ENCODE measurements around the gene TCAF2.
A peak's percentile ranks its signal among the peaks of the same experiment; 100 is the strongest.
"Not testable (repeated sequence)": the region's sequence is repeated elsewhere in the genome, so short reads cannot be mapped to it uniquely, and the experiment has no call there.

Gene TCAF2

GRCh38 chr7:143620646-143621045 is at the start of gene TCAF2:
TSS of gene TCAF2 (plus strand) at chr7:143620974.
- H3K4me3 Mint-ChIP-seq, result peak within 1 kb of the TSS; percentile 35
- not testable (repeated sequence) for H3K4me1 Mint-ChIP-seq (ENCODE audit: low read depth); H3K27ac Mint-ChIP-seq; H3K27me3 Mint-ChIP-seq; H3K9me3 Mint-ChIP-seq; H3K36me3 Mint-ChIP-seq (ENCODE audit: low read depth)
- peak; percentile 81 for DNase-seq

- not testable (repeated sequence) for H3K4me1 Mint-ChIP-seq (ENCODE audit: low read depth); H3K4me3 Mint-ChIP-seq; H3K27ac Mint-ChIP-seq; H3K9me3 Mint-ChIP-seq; H3K36me3 Mint-ChIP-seq (ENCODE audit: low read depth); H3K27me3 Mint-ChIP-seq; DNase-seq
Measured at GRCh38 chr7:143571501-143571900, 49.3 kb upstream of the TCAF2 start, which contains the start of gene CTAGE15. TSS of gene CTAGE15 (plus strand) at chr7:143571801. CDS start at chr7:143571818, 17 bp downstream.

GRCh38 chr7:143588183-143588582 is 32.6 kb upstream of the TCAF2 start:
- not testable (repeated sequence) for H3K4me1 Mint-ChIP-seq (ENCODE audit: low read depth); H3K9me3 Mint-ChIP-seq; DNase-seq; H3K4me3 Mint-ChIP-seq; H3K36me3 Mint-ChIP-seq (ENCODE audit: low read depth); H3K27ac Mint-ChIP-seq; H3K27me3 Mint-ChIP-seq

- not testable (repeated sequence) for H3K27ac Mint-ChIP-seq; DNase-seq; H3K4me1 Mint-ChIP-seq (ENCODE audit: low read depth); H3K4me3 Mint-ChIP-seq; H3K36me3 Mint-ChIP-seq (ENCODE audit: low read depth); H3K27me3 Mint-ChIP-seq; H3K9me3 Mint-ChIP-seq
Measured at GRCh38 chr7:143589897-143590296, 30.9 kb upstream of the TCAF2 start.

- H3K9me3 Mint-ChIP-seq; H3K27me3 Mint-ChIP-seq; H3K36me3 Mint-ChIP-seq (ENCODE audit: low read depth); H3K4me3 Mint-ChIP-seq; H3K4me1 Mint-ChIP-seq (ENCODE audit: low read depth); DNase-seq; H3K27ac Mint-ChIP-seq: not testable (repeated sequence)
Measured at GRCh38 chr7:143598086-143598485, 22.7 kb upstream of the TCAF2 start.

- not testable (repeated sequence) for H3K36me3 Mint-ChIP-seq (ENCODE audit: low read depth); DNase-seq; H3K4me3 Mint-ChIP-seq; H3K27me3 Mint-ChIP-seq; H3K27ac Mint-ChIP-seq; H3K9me3 Mint-ChIP-seq; H3K4me1 Mint-ChIP-seq (ENCODE audit: low read depth)
Measured at GRCh38 chr7:143603549-143603948, 17.2 kb upstream of the TCAF2 start.

- not testable (repeated sequence) for H3K27me3 Mint-ChIP-seq; H3K4me1 Mint-ChIP-seq (ENCODE audit: low read depth); DNase-seq; H3K4me3 Mint-ChIP-seq; H3K9me3 Mint-ChIP-seq; H3K27ac Mint-ChIP-seq; H3K36me3 Mint-ChIP-seq (ENCODE audit: low read depth)
Measured at GRCh38 chr7:143606088-143606487, 14.7 kb upstream of the TCAF2 start.

- not testable (repeated sequence) for DNase-seq; H3K4me1 Mint-ChIP-seq (ENCODE audit: low read depth); H3K27me3 Mint-ChIP-seq; H3K4me3 Mint-ChIP-seq; H3K36me3 Mint-ChIP-seq (ENCODE audit: low read depth); H3K27ac Mint-ChIP-seq; H3K9me3 Mint-ChIP-seq
Measured at GRCh38 chr7:143615545-143615944, 5.2 kb upstream of the TCAF2 start.

- not testable (repeated sequence) for H3K36me3 Mint-ChIP-seq (ENCODE audit: low read depth); H3K27ac Mint-ChIP-seq; H3K27me3 Mint-ChIP-seq; H3K4me1 Mint-ChIP-seq (ENCODE audit: low read depth); H3K9me3 Mint-ChIP-seq; DNase-seq; H3K4me3 Mint-ChIP-seq
Measured at GRCh38 chr7:143617204-143617603, 3.6 kb upstream of the TCAF2 start.

GRCh38 chr7:143620058-143620457 is 716 bp upstream of the TCAF2 start:
- H3K36me3 Mint-ChIP-seq (ENCODE audit: low read depth); H3K9me3 Mint-ChIP-seq; DNase-seq; H3K4me3 Mint-ChIP-seq; H3K27me3 Mint-ChIP-seq; H3K27ac Mint-ChIP-seq; H3K4me1 Mint-ChIP-seq (ENCODE audit: low read depth): not testable (repeated sequence)

GRCh38 chr7:143621175-143621574 is 401 bp downstream of the TCAF2 start:
- H3K4me3 Mint-ChIP-seq; H3K27me3 Mint-ChIP-seq; H3K4me1 Mint-ChIP-seq (ENCODE audit: low read depth); H3K27ac Mint-ChIP-seq; H3K9me3 Mint-ChIP-seq; H3K36me3 Mint-ChIP-seq (ENCODE audit: low read depth); DNase-seq: not testable (repeated sequence)

GRCh38 chr7:143622130-143622529 is 1.4 kb downstream of the TCAF2 start:
- not testable (repeated sequence) for H3K36me3 Mint-ChIP-seq (ENCODE audit: low read depth); DNase-seq; H3K4me1 Mint-ChIP-seq (ENCODE audit: low read depth); H3K27me3 Mint-ChIP-seq; H3K4me3 Mint-ChIP-seq; H3K9me3 Mint-ChIP-seq; H3K27ac Mint-ChIP-seq

GRCh38 chr7:143630653-143631052 is 9.9 kb downstream of the TCAF2 start:
- not testable (repeated sequence) for H3K4me1 Mint-ChIP-seq (ENCODE audit: low read depth); H3K36me3 Mint-ChIP-seq (ENCODE audit: low read depth); H3K27me3 Mint-ChIP-seq; H3K9me3 Mint-ChIP-seq; H3K27ac Mint-ChIP-seq; DNase-seq; H3K4me3 Mint-ChIP-seq

- not testable (repeated sequence) for H3K4me1 Mint-ChIP-seq (ENCODE audit: low read depth); H3K27ac Mint-ChIP-seq; H3K9me3 Mint-ChIP-seq; H3K4me3 Mint-ChIP-seq; H3K27me3 Mint-ChIP-seq; DNase-seq; H3K36me3 Mint-ChIP-seq (ENCODE audit: low read depth)
Measured at GRCh38 chr7:143632506-143632905, 11.7 kb downstream of the TCAF2 start.

GRCh38 chr7:143633013-143633618 is 12.3 kb downstream of the TCAF2 start:
- H3K27ac Mint-ChIP-seq; DNase-seq; H3K4me3 Mint-ChIP-seq; H3K4me1 Mint-ChIP-seq (ENCODE audit: low read depth); H3K36me3 Mint-ChIP-seq (ENCODE audit: low read depth); H3K9me3 Mint-ChIP-seq; H3K27me3 Mint-ChIP-seq: not testable (repeated sequence)
